Stimulated activated CD8-positive, alpha-beta memory T cell treated with anti-CD3 and anti-CD28 coated beads, Interleukin-4, amount 100 ng/mL, for 24 hours (primary cell): ENCODE data around the gene TPSG1.
"Not testable (repeated sequence)": the region's sequence is repeated elsewhere in the genome, so short reads cannot be mapped to it uniquely, and the experiment has no call there.

Source experiments
- DNase-seq: peaks from one replicate; pipeline ENCODE4 v3.0.0-alpha.2; 2020; ENCODE audit warnings: low read depth

Gene TPSG1

GRCh38 chr16:1215574-1216295 is 9.3 kb downstream of the TPSG1 start:
- no peak for DNase-seq

GRCh38 chr16:1214719-1215118 is 10.3 kb downstream of the TPSG1 start:
- no peak for DNase-seq

GRCh38 chr16:1213796-1214372 is 11.2 kb downstream of the TPSG1 start:
- no peak for DNase-seq

- no peak for DNase-seq
Measured at GRCh38 chr16:1213231-1213630, 11.8 kb downstream of the TPSG1 start.

GRCh38 chr16:1212616-1213194 is 12.4 kb downstream of the TPSG1 start:
- DNase-seq = no peak

- no peak for DNase-seq
Measured at GRCh38 chr16:1211451-1212268, 13.4 kb downstream of the TPSG1 start.

DNA sequence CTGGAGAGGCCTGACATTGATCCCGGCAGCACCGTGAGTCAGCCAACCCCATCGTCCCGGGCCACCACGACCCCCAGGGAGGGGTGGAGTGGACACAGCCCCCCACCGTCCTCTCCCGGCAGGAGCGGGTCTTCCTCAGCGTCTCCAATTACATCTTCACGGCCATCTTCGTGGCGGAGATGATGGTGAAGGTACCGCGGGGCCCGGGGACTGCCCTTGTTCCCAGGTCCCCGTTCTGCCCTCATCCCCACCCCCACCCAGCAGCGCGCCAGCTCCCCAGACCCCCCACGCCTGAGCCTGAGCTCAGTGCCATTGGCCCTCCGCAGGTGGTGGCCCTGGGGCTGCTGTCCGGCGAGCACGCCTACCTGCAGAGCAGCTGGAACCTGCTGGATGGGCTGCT is 14.6 kb downstream of the TPSG1 start:
- DNase-seq = no peak

- DNase-seq = no peak
Measured at GRCh38 chr16:1209081-1209480, 16.0 kb downstream of the TPSG1 start.

GRCh38 chr16:1208239-1208830 is 16.7 kb downstream of the TPSG1 start:
- DNase-seq = no peak

- DNase-seq = no peak
Measured at GRCh38 chr16:1206786-1207185, 18.3 kb downstream of the TPSG1 start.

DNA sequence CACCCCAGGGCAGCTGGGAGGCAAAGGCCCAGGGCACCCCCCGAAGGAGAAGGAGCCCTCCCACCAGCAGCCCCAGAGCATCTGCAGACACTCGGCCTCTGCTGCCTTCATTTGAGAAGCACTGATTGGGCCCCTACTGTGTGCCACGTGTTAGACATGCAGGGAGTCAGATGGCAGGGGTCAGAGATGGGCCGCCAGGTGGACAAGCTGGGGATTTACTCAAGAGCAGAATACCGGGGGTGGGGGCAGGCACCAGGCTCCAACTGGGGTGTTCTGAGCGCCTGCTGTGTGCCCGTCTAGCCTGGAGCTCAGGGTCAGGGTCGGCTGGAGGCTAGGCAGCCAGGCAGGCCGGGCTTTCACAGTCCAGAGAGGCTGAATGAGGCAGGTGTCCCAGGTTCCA is 18.7 kb downstream of the TPSG1 start:
- no peak for DNase-seq

DNA sequence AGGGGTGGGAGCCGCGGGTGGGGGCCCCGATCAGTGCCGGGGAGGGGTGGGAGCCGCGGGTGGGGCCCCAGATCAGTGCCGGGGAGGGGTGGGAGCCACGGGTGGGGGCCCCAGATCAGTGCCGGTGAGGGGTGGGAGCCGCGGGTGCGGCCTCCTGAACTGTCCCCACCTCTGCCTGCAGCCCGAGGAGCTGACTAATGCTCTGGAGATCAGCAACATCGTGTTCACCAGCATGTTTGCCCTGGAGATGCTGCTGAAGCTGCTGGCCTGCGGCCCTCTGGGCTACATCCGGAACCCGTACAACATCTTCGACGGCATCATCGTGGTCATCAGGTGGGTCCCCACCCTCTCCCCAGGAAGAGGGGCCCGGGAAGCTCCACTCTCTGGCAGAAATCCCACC is 20.1 kb downstream of the TPSG1 start:
- no peak for DNase-seq

- DNase-seq = no peak
Measured at GRCh38 chr16:1202274-1202673, 22.8 kb downstream of the TPSG1 start.

DNA sequence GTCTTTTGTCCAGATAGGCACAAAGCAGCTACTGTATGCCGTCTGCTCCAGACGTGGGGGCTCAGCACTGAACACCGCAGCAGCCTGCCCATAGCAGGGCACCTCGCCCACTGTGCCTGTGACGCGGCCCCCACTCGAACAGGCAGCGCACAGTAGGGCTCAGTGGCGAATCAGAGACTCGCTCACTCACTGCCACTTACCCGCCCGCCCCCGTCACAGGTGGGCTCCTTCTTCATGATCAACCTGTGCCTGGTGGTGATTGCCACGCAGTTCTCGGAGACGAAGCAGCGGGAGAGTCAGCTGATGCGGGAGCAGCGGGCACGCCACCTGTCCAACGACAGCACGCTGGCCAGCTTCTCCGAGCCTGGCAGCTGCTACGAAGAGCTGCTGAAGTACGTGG is 23.6 kb downstream of the TPSG1 start:
- no peak for DNase-seq

- no peak for DNase-seq
Measured at GRCh38 chr16:1200014-1200627, 24.9 kb downstream of the TPSG1 start.

- no peak for DNase-seq
Measured at GRCh38 chr16:1199347-1200013, 25.6 kb downstream of the TPSG1 start.

- not testable (repeated sequence) for DNase-seq
Measured at GRCh38 chr16:1198671-1199346, 26.3 kb downstream of the TPSG1 start.

DNA sequence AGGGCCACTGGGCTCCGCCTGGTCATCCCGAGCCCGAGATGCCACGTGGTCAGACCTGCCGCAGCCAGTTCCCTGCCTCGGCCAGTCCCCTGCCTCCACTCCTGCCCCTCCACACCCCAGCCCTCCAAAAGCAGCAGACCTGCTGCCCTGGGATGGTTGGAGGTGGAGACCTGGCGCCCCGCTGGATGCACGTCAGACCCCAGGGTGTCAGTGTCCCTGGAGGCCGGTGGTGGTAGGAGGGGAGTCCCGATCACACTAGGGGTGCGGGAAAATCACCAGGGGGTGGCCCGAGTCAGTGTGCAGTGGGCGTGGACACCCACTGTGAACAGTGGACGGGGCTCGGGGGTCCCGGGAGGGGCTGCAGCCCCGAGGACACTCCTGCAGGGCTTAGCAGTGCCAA is 26.9 kb downstream of the TPSG1 start:
- no peak for DNase-seq

GRCh38 chr16:1197237-1197866 is 27.7 kb downstream of the TPSG1 start:
- no peak for DNase-seq

DNA sequence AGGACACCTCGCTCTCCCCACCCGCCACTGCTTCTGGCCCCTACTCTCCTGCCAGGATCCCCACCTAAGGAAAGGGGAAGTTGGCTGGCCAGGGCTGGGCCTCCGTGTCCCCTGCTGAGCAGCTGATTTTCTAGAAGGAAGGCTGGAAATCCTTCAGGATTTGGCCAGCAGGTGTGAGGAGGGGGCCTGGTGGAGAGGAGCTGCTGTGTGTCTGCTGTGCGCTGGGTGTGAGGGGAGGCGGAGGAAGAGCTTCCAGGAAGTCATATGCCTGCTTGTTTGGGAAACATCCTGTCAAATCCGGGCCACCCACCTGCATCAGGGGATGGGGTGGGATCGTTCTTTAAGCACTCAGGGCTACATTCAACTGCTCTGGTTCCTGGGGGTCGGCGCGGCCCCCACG is 28.6 kb downstream of the TPSG1 start:
- DNase-seq = no peak

GRCh38 chr16:1195393-1195666 is 29.7 kb downstream of the TPSG1 start:
- no peak for DNase-seq
